Measurements from ENCODE around the gene HOOK2. TPM values are rescaled to one million over a fixed set of nuclear protein-coding genes. Genes with fewer than 3 reads are reported as not detected.

Gene HOOK2
- total and polyA plus RNA-seq, 2 of the 13 experiments (the other 11 are each of a cell fraction or from before 2014, with no cell fraction given), result 9.2 to 12.9 TPM

- TF ChIP-seq, protein P1, sequence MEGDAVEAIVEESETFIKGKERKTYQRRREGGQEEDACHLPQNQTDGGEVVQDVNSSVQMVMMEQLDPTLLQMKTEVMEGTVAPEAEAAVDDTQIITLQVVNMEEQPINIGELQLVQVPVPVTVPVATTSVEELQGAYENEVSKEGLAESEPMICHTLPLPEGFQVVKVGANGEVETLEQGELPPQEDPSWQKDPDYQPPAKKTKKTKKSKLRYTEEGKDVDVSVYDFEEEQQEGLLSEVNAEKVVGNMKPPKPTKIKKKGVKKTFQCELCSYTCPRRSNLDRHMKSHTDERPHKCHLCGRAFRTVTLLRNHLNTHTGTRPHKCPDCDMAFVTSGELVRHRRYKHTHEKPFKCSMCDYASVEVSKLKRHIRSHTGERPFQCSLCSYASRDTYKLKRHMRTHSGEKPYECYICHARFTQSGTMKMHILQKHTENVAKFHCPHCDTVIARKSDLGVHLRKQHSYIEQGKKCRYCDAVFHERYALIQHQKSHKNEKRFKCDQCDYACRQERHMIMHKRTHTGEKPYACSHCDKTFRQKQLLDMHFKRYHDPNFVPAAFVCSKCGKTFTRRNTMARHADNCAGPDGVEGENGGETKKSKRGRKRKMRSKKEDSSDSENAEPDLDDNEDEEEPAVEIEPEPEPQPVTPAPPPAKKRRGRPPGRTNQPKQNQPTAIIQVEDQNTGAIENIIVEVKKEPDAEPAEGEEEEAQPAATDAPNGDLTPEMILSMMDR (CRISPR knock-in tag; IDR thresholded peaks at IDR 0.05), result no peak
- TF ChIP-seq ZNF746 (CRISPR knock-in tag; IDR thresholded peaks at IDR 0.05) (no peak), ZNF788 (CRISPR knock-in tag; IDR thresholded peaks at IDR 0.05; ENCODE audit: borderline replicate concordance) (peak; percentile 67; the same call in 1 of the 2 replicates), EEA1 (CRISPR knock-in tag; IDR thresholded peaks at IDR 0.05; ENCODE audit: borderline replicate concordance) (no peak), ESRRA (CRISPR knock-in tag; IDR thresholded peaks at IDR 0.05; ENCODE audit: low read depth) (no peak), RERE (CRISPR knock-in tag; IDR thresholded peaks at IDR 0.05; ENCODE audit: low read depth) (no peak), ZNF557 (CRISPR knock-in tag; IDR thresholded peaks at IDR 0.05) (no peak), ISX (CRISPR knock-in tag; conservative IDR thresholded peaks at IDR 0.05) (no peak), DBP (CRISPR knock-in tag; IDR thresholded peaks at IDR 0.05; ENCODE audit: not compliant biosample characterization) (no peak), HNRNPH1 (optimal IDR thresholded peaks at IDR 0.05; ENCODE audit: low read depth, low read length) (peak; percentile 95), TAF1 (CRISPR knock-in tag; IDR thresholded peaks at IDR 0.05) (peak; percentile 71)
- TF ChIP-seq, protein P2, sequence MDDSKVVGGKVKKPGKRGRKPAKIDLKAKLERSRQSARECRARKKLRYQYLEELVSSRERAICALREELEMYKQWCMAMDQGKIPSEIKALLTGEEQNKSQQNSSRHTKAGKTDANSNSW (CRISPR knock-in tag; IDR thresholded peaks at IDR 0.05; ENCODE audit: borderline replicate concordance), result no peak
- TF ChIP-seq, protein P3, sequence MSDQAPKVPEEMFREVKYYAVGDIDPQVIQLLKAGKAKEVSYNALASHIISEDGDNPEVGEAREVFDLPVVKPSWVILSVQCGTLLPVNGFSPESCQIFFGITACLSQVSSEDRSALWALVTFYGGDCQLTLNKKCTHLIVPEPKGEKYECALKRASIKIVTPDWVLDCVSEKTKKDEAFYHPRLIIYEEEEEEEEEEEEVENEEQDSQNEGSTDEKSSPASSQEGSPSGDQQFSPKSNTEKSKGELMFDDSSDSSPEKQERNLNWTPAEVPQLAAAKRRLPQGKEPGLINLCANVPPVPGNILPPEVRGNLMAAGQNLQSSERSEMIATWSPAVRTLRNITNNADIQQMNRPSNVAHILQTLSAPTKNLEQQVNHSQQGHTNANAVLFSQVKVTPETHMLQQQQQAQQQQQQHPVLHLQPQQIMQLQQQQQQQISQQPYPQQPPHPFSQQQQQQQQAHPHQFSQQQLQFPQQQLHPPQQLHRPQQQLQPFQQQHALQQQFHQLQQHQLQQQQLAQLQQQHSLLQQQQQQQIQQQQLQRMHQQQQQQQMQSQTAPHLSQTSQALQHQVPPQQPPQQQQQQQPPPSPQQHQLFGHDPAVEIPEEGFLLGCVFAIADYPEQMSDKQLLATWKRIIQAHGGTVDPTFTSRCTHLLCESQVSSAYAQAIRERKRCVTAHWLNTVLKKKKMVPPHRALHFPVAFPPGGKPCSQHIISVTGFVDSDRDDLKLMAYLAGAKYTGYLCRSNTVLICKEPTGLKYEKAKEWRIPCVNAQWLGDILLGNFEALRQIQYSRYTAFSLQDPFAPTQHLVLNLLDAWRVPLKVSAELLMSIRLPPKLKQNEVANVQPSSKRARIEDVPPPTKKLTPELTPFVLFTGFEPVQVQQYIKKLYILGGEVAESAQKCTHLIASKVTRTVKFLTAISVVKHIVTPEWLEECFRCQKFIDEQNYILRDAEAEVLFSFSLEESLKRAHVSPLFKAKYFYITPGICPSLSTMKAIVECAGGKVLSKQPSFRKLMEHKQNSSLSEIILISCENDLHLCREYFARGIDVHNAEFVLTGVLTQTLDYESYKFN (CRISPR knock-in tag; conservative IDR thresholded peaks at IDR 0.05), result no peak; the same call in 1 of the 2 replicates
These were observed 38.1 kb downstream of the HOOK2 start, which contains the start of gene GET3 (continued) for GRCh38 chr19:12736995-12737834.

Measured in HepG2 (cell line).